GM18526 (cell line): Measurements from ENCODE around the gene FAM111B.

Source experiments
- POLR2A ChIP-seq: IDR thresholded peaks from 3 replicates; pipeline ENCODE4 v1.6.1; 2011; ENCODE audit not compliant: insufficient read length; ENCODE audit errors: extremely low read depth

FAM111B gene

GRCh38 chr11:59115553-59115952 is 8.5 kb downstream of the FAM111B start:
- no peak for TF ChIP-seq POLR2A

- TF ChIP-seq POLR2A: no peak
Observed at GRCh38 chr11:59117774-59118173, 10.7 kb downstream of the FAM111B start.

- no peak for TF ChIP-seq POLR2A
Observed at GRCh38 chr11:59119826-59120225, 12.8 kb downstream of the FAM111B start.

- no peak for TF ChIP-seq POLR2A
Observed at GRCh38 chr11:59135648-59136461, 28.8 kb downstream of the FAM111B start.

- no peak for TF ChIP-seq POLR2A
Observed at GRCh38 chr11:59137190-59137589, 30.2 kb downstream of the FAM111B start.

GRCh38 chr11:59138643-59139042 is 31.6 kb downstream of the FAM111B start:
- no peak for TF ChIP-seq POLR2A

GRCh38 chr11:59141191-59141590 is 34.2 kb downstream of the FAM111B start:
- TF ChIP-seq POLR2A: no peak

- no peak for TF ChIP-seq POLR2A
Observed at GRCh38 chr11:59141673-59142460, 34.8 kb downstream of the FAM111B start.

- TF ChIP-seq POLR2A: peak; percentile 54
Observed at GRCh38 chr11:59142530-59143507, 35.8 kb downstream of the FAM111B start, which contains the start of gene FAM111A. Gene FAM111A (plus strand): TSS chr11:59142856. CDS start chr11:59148873, 6,017 bp downstream.

GRCh38 chr11:59144096-59144495 is 37.1 kb downstream of the FAM111B start:
- no peak for TF ChIP-seq POLR2A

- TF ChIP-seq POLR2A: peak; percentile 63
Observed at GRCh38 chr11:59144579-59145345, 37.7 kb downstream of the FAM111B start.

- no peak for TF ChIP-seq POLR2A
Observed at GRCh38 chr11:59145534-59145933, 38.5 kb downstream of the FAM111B start.

- no peak for TF ChIP-seq POLR2A
Observed at GRCh38 chr11:59151761-59152160, 44.7 kb downstream of the FAM111B start.

GRCh38 chr11:59152312-59152951 is 45.4 kb downstream of the FAM111B start:
- no peak for TF ChIP-seq POLR2A
